Measurements from ENCODE around the gene OR5AP2. TPM values are rescaled to one million over a fixed set of nuclear protein-coding genes. Genes with fewer than 3 reads are reported as not detected.

The OR5AP2 gene
- total RNA-seq, 1 experiment from 2014 or later: not detected

DNA sequence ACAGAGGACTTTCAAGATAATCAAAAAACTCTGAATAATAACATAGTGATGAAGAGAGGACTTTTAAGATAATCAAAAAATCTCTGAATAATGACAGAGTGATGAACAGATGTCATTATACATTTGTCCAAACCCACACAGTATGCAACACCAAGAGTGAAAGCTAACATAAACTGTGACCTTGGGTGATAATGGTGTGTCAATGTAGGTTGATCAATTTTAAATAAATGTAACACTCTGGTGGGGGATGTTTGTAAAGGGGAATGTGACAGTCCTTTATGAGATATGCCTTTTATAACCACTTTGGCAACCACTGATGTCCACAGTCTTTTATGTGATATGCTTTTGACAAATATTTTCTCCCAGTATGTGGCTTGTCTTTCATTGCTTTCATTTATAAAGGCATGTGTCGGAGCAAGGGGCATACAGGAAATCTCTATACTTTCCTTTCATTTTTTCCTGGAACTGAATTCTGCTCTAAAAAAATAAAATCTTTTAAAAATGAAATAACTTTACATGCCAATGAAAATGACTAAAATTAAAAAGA, 46.4 kb upstream of the OR5AP2 start:
- H3K4ac ChIP-seq (ENCODE audit: low read depth, low read length): no peak overlapping the region
- no peak overlapping the region for H2AK5ac ChIP-seq (ENCODE audit: insufficient read length, low read length)
- H3K18ac ChIP-seq (ENCODE audit: insufficient read length, low read depth, low read length): no peak overlapping the region
- no peak overlapping the region for H4K91ac ChIP-seq (ENCODE audit: insufficient read length, low read depth, low read length)
- no peak overlapping the region for H3T11ph ChIP-seq (ENCODE audit: low read length)
- H2AFZ ChIP-seq (ENCODE audit: low read length): no peak overlapping the region
- no peak for DNase-seq
- no peak overlapping the region for H3K23ac ChIP-seq (ENCODE audit: insufficient read length, low read depth, low read length)
- no peaks in the 10 kb centered on the region; the same call in 1 of the 2 replicates for H3K4me1 ChIP-seq (ENCODE audit: insufficient read depth, low read length)
- Mint-ChIP-seq H3K4me3 (no peak overlapping the region), H3K27ac (no peak overlapping the region), H3K9me3 (peaks cover 0 to 3% of the 10 kb centered on the region in 2 experiments; a peak in 2 of 5 replicates), H3K27me3 (ENCODE audit: low read depth) (no peaks in the 10 kb centered on the region), H3K4me1 (peaks cover 18 to 23% of the 10 kb centered on the region in 2 experiments), H3K36me3 (ENCODE audit: insufficient read depth in 1 of 3, low read depth in 3 of 3) (no peaks in the 10 kb centered on the region; a peak in 1 of 7 replicates)
- H3K79me2 ChIP-seq (ENCODE audit: insufficient read depth, low read length): no peaks in the 10 kb centered on the region
- no peak overlapping the region for H4K5ac ChIP-seq (ENCODE audit: insufficient read length, low read depth, low read length)
- H3K27ac ChIP-seq (ENCODE audit: insufficient read length, low read depth, low read length): no peak overlapping the region
- no peak overlapping the region for H4K8ac ChIP-seq (replicated peaks; ENCODE audit: insufficient read length, low read depth, low read length)
- no peaks in the 10 kb centered on the region for H3K23me2 ChIP-seq (ENCODE audit: insufficient read length, low read depth, low read length, poor library complexity, severe bottlenecking)
- no peak overlapping the region for H2BK15ac ChIP-seq (ENCODE audit: low read depth, low read length)
- no peak overlapping the region for H2BK5ac ChIP-seq (ENCODE audit: insufficient read length, low read length)
- TF ChIP-seq, protein P1, sequence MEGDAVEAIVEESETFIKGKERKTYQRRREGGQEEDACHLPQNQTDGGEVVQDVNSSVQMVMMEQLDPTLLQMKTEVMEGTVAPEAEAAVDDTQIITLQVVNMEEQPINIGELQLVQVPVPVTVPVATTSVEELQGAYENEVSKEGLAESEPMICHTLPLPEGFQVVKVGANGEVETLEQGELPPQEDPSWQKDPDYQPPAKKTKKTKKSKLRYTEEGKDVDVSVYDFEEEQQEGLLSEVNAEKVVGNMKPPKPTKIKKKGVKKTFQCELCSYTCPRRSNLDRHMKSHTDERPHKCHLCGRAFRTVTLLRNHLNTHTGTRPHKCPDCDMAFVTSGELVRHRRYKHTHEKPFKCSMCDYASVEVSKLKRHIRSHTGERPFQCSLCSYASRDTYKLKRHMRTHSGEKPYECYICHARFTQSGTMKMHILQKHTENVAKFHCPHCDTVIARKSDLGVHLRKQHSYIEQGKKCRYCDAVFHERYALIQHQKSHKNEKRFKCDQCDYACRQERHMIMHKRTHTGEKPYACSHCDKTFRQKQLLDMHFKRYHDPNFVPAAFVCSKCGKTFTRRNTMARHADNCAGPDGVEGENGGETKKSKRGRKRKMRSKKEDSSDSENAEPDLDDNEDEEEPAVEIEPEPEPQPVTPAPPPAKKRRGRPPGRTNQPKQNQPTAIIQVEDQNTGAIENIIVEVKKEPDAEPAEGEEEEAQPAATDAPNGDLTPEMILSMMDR (conservative IDR thresholded peaks at IDR 0.05): no peak
- H3K79me1 ChIP-seq (ENCODE audit: insufficient read depth, low read depth, low read length, poor library complexity, severe bottlenecking): no peaks in the 10 kb centered on the region
- no peak overlapping the region for H2BK12ac ChIP-seq (ENCODE audit: insufficient read length, low read depth, low read length)
- H3K14ac ChIP-seq (ENCODE audit: insufficient read depth, low read length): no peak overlapping the region
- no peaks in the 10 kb centered on the region for H3K9me3 ChIP-seq (ENCODE audit: control insufficient read depth, low read depth, low read length)
- no peak overlapping the region for H3K4me2 ChIP-seq (ENCODE audit: insufficient read depth, insufficient read length, low read length)
- no peak overlapping the region for H3K56ac ChIP-seq (ENCODE audit: insufficient read length, low read depth, low read length)
- H2BK20ac ChIP-seq (ENCODE audit: low read depth, low read length, poor library complexity, severe bottlenecking): no peak overlapping the region
- H3K27me3 ChIP-seq (ENCODE audit: insufficient read depth, low read length): no peaks in the 10 kb centered on the region
- H4K20me1 ChIP-seq (ENCODE audit: control insufficient read depth, insufficient read depth, insufficient read length): no peaks in the 10 kb centered on the region
- WGBS (ENCODE audit: extremely low coverage, insufficient read length, low lambda C conversion rate): no CpG with 5 or more reads among the region's 1 CpG
- no peak overlapping the region for H2BK120ac ChIP-seq (ENCODE audit: low read depth, low read length, poor library complexity, severe bottlenecking)
- no peak overlapping the region for H3K9ac ChIP-seq (ENCODE audit: extremely low read depth, insufficient read length, low read length)
